ENCODE data around the gene AKR1C2.

The AKR1C2 gene

DNA sequence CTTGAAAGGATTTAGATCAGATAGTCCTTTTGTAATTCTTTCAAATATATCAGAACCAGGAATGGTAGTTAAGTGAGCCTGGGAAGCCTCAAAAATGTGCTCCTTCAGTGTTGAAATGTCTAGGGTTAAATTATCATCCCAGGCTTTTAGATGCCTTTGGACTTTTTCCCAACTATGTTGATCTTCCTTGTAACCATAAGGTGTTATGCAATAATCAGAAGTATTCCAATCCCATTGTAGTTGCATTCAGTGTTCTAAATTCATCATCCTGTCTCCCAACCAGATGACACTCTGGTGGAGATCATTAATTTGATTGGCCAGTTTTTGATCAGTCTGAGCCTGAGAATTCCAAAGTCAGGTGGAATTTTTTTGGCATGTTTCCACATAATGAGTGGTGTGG lies 35.1 kb upstream of the AKR1C2 start:
- H3K27ac ChIP-seq (ENCODE audit: low read depth, low read length): no peak overlapping the region
- H3K27me3 ChIP-seq (ENCODE audit: control insufficient read depth, low read length): no peaks in the 10 kb centered on the region
- H3K79me2 ChIP-seq (ENCODE audit: control insufficient read depth, low read length): no peaks in the 10 kb centered on the region
- no peaks in the 10 kb centered on the region for H3K4me1 ChIP-seq (ENCODE audit: control insufficient read depth, low read length)
- no peaks in the 10 kb centered on the region for H3K9me3 ChIP-seq (ENCODE audit: control insufficient read depth, insufficient read depth, low read length)
- no peaks in the 10 kb centered on the region for H4K20me1 ChIP-seq (ENCODE audit: control insufficient read depth, insufficient read depth, low read depth, low read length)
- H3F3A ChIP-seq (ENCODE audit: control insufficient read depth, insufficient read depth): no peaks in the 10 kb centered on the region
- H3K36me3 ChIP-seq (ENCODE audit: control insufficient read depth, low read length): no peaks in the 10 kb centered on the region
- no peaks in the 10 kb centered on the region for H3K9me2 ChIP-seq (replicated peaks; ENCODE audit: control insufficient read depth, low read length)
- TF ChIP-seq, protein P1, sequence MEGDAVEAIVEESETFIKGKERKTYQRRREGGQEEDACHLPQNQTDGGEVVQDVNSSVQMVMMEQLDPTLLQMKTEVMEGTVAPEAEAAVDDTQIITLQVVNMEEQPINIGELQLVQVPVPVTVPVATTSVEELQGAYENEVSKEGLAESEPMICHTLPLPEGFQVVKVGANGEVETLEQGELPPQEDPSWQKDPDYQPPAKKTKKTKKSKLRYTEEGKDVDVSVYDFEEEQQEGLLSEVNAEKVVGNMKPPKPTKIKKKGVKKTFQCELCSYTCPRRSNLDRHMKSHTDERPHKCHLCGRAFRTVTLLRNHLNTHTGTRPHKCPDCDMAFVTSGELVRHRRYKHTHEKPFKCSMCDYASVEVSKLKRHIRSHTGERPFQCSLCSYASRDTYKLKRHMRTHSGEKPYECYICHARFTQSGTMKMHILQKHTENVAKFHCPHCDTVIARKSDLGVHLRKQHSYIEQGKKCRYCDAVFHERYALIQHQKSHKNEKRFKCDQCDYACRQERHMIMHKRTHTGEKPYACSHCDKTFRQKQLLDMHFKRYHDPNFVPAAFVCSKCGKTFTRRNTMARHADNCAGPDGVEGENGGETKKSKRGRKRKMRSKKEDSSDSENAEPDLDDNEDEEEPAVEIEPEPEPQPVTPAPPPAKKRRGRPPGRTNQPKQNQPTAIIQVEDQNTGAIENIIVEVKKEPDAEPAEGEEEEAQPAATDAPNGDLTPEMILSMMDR (IDR thresholded peaks at IDR 0.05; ENCODE audit: low read depth, low read length, poor library complexity, severe bottlenecking): no peak
- no peak for TF ChIP-seq EZH2phosphoT487 (IDR thresholded peaks at IDR 0.05; ENCODE audit: borderline replicate concordance, low read length)
- no peak overlapping the region for H3K4me2 ChIP-seq (ENCODE audit: low read length)
- no peak overlapping the region for H3K4me3 ChIP-seq (ENCODE audit: low read length)

DNA sequence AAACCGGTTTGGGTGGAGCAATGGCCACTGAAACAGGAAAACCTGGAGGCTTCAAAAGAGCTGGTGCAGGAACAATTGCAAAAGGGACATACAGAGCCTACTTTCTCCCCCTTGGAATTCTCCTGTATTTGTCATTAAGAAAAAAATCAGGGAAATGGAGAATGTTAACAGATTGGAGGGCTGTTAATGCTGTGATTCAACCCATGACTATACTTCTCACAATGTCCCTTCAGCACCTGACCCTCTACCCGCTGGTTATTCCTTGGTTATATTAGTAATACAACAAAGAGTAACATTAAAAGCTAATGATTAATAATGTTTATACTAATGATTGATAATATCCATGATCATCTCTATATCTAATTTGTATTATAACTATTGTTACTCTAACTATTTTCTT lies 34.4 kb upstream of the AKR1C2 start:
- Histone ChIP-seq H3K4me2 (ENCODE audit: low read length) (no peak overlapping the region), H3K27ac (ENCODE audit: low read depth, low read length) (no peak overlapping the region), H3F3A (ENCODE audit: control insufficient read depth, insufficient read depth) (no peaks in the 10 kb centered on the region), H3K4me1 (ENCODE audit: control insufficient read depth, low read length) (no peaks in the 10 kb centered on the region), H3K36me3 (ENCODE audit: control insufficient read depth, low read length) (no peaks in the 10 kb centered on the region), H3K9me2 (replicated peaks; ENCODE audit: control insufficient read depth, low read length) (no peaks in the 10 kb centered on the region), H3K9me3 (ENCODE audit: control insufficient read depth, insufficient read depth, low read length) (no peaks in the 10 kb centered on the region), H3K79me2 (ENCODE audit: control insufficient read depth, low read length) (no peaks in the 10 kb centered on the region), H3K27me3 (ENCODE audit: control insufficient read depth, low read length) (no peaks in the 10 kb centered on the region), H3K4me3 (ENCODE audit: low read length) (no peak overlapping the region), H4K20me1 (ENCODE audit: control insufficient read depth, insufficient read depth, low read depth, low read length) (no peaks in the 10 kb centered on the region)
- TF ChIP-seq, protein P1 (IDR thresholded peaks at IDR 0.05; ENCODE audit: low read depth, low read length, poor library complexity, severe bottlenecking): no peak
- TF ChIP-seq EZH2phosphoT487 (IDR thresholded peaks at IDR 0.05; ENCODE audit: borderline replicate concordance, low read length): no peak

DNA sequence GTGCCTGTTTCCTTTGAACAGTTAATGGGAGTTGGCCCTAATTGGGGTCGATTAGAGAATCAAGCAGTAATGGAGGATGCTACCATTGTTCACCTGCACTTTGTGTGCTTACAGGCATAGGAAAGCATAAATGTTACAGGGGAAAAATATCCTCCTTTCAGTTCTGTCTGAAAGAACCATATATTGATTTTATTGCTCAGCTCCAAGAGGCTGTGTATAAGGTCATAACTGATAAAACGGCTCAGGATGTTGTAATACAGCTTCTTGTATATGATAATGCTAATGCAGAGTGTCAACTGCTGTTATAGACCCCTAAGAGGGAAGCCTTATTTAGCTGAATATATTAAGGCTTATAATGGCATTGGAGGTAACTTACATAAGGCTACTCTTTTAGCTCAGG lies 32.9 kb upstream of the AKR1C2 start:
- Histone ChIP-seq H3K27me3 (ENCODE audit: control insufficient read depth, low read length) (no peaks in the 10 kb centered on the region), H3K79me2 (ENCODE audit: control insufficient read depth, low read length) (no peaks in the 10 kb centered on the region), H3K36me3 (ENCODE audit: control insufficient read depth, low read length) (no peaks in the 10 kb centered on the region), H3K27ac (ENCODE audit: low read depth, low read length) (no peak overlapping the region), H3K4me3 (ENCODE audit: low read length) (no peak overlapping the region), H3K4me2 (ENCODE audit: low read length) (no peak overlapping the region), H4K20me1 (ENCODE audit: control insufficient read depth, insufficient read depth, low read depth, low read length) (no peaks in the 10 kb centered on the region), H3K4me1 (ENCODE audit: control insufficient read depth, low read length) (no peaks in the 10 kb centered on the region), H3K9me3 (ENCODE audit: control insufficient read depth, insufficient read depth, low read length) (no peaks in the 10 kb centered on the region), H3F3A (ENCODE audit: control insufficient read depth, insufficient read depth) (no peaks in the 10 kb centered on the region), H3K9me2 (replicated peaks; ENCODE audit: control insufficient read depth, low read length) (no peaks in the 10 kb centered on the region)
- no peak for TF ChIP-seq EZH2phosphoT487 (IDR thresholded peaks at IDR 0.05; ENCODE audit: borderline replicate concordance, low read length)
- TF ChIP-seq, protein P1 (IDR thresholded peaks at IDR 0.05; ENCODE audit: low read depth, low read length, poor library complexity, severe bottlenecking): no peak

DNA sequence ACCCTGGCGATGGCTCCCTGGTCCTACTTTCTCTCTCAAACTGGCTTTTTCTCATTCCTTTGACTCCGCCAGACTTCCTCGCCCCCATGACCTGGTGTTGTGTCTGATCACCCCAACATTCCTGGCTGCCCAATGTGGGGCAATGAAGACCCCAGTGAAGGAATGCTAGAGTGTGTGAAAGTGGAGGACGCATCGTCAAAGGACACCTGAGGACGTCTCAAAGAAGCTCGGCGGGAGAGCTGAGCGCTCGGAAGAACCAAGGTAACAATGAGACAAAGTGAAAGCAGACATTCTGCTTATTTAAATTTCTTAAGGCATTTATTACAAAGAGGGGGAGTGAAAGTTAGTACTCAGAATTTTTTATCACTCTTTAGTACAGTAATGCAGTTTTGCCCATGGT lies 31.7 kb upstream of the AKR1C2 start:
- TF ChIP-seq EZH2phosphoT487 (IDR thresholded peaks at IDR 0.05; ENCODE audit: borderline replicate concordance, low read length): no peak
- TF ChIP-seq, protein P1 (IDR thresholded peaks at IDR 0.05; ENCODE audit: low read depth, low read length, poor library complexity, severe bottlenecking): no peak
- no peaks in the 10 kb centered on the region for H3K27me3 ChIP-seq (ENCODE audit: control insufficient read depth, low read length)
- no peak overlapping the region for H3K4me2 ChIP-seq (ENCODE audit: low read length)
- H3K4me1 ChIP-seq (ENCODE audit: control insufficient read depth, low read length): no peaks in the 10 kb centered on the region
- H3K36me3 ChIP-seq (ENCODE audit: control insufficient read depth, low read length): no peaks in the 10 kb centered on the region
- no peak overlapping the region for H3K27ac ChIP-seq (ENCODE audit: low read depth, low read length)
- H3K4me3 ChIP-seq (ENCODE audit: low read length): no peak overlapping the region
- no peaks in the 10 kb centered on the region for H3K9me2 ChIP-seq (replicated peaks; ENCODE audit: control insufficient read depth, low read length)
- no peaks in the 10 kb centered on the region for H3K79me2 ChIP-seq (ENCODE audit: control insufficient read depth, low read length)
- no peaks in the 10 kb centered on the region for H4K20me1 ChIP-seq (ENCODE audit: control insufficient read depth, insufficient read depth, low read depth, low read length)
- H3F3A ChIP-seq (ENCODE audit: control insufficient read depth, insufficient read depth): no peaks in the 10 kb centered on the region
- H3K9me3 ChIP-seq (ENCODE audit: control insufficient read depth, insufficient read depth, low read length): no peaks in the 10 kb centered on the region

Data from DOHH2 (cell line).